OCI-LY1 (cell line): ENCODE data around the gene ARL15.
A peak's percentile ranks its signal among the peaks of the same experiment; 100 is the strongest.

ENCODE experiments used
- H2AFZ ChIP-seq: fragments of 200-600 bp; sonication (generic), shearing (Covaris generic); 2 replicates; pipeline ENCODE4 v1.6.0; 2014; ENCODE audit warnings: antibody characterized with exemption, mild to moderate bottlenecking, low read length
- H3F3A ChIP-seq: fragments of 200-600 bp; sonication (generic), shearing (Covaris generic); 2 replicates; pipeline ENCODE4 v1.6.0; 2014; ENCODE audit warnings: mild to moderate bottlenecking, antibody characterized with exemption, low read length, moderate library complexity; ENCODE audit not compliant: insufficient read depth
- H3K27ac ChIP-seq: fragments of 200-600 bp; sonication (generic); 2 replicates; pipeline ENCODE4 v1.5.1; 2014; ENCODE audit warnings: low read length, mixed run types, mild to moderate bottlenecking, low read depth; ENCODE audit not compliant: poor library complexity, severe bottlenecking
- H3K27me3 ChIP-seq: fragments of 200-600 bp; sonication (generic); 2 replicates; pipeline ENCODE4 v1.6.0; 2014; ENCODE audit warnings: antibody characterized with exemption, mild to moderate bottlenecking, low read length, moderate library complexity; ENCODE audit not compliant: insufficient read depth
- H3K36me3 ChIP-seq: fragments of 200-600 bp; sonication (generic); 2 replicates; pipeline ENCODE4 v1.6.1; 2014; ENCODE audit warnings: mild to moderate bottlenecking, antibody characterized with exemption, low read length, moderate library complexity, mixed read lengths; ENCODE audit not compliant: insufficient read depth
- H3K4me1 ChIP-seq: fragments of 200-600 bp; sonication (generic); 2 replicates; pipeline ENCODE4 v1.5.1; 2014; ENCODE audit warnings: mild to moderate bottlenecking, low read length, moderate library complexity; ENCODE audit not compliant: insufficient read depth, severe bottlenecking
- H3K4me2 ChIP-seq: fragments of 200-600 bp; sonication (generic), shearing (Covaris generic); 2 replicates; pipeline ENCODE4 v1.6.1; 2014; ENCODE audit warnings: low read length
- H3K4me3 ChIP-seq: fragments of 200-600 bp; sonication (generic); 2 replicates; pipeline ENCODE4 v1.5.1; 2014; ENCODE audit warnings: low read length, low read depth, mild to moderate bottlenecking, mixed read lengths; ENCODE audit not compliant: poor library complexity, severe bottlenecking
- H3K79me2 ChIP-seq: fragments of 200-600 bp; shearing (Covaris generic); 2 replicates; pipeline ENCODE4 v1.6.1; 2016; ENCODE audit warnings: mixed run types, low read length, mixed read lengths; ENCODE audit not compliant: insufficient read depth
- H3K9ac ChIP-seq: fragments of 200-600 bp; sonication (generic), shearing (Covaris generic); 2 replicates; pipeline ENCODE4 v1.6.1; 2014; ENCODE audit warnings: mild to moderate bottlenecking, low read length, mixed read lengths
- H3K9me2 ChIP-seq: fragments of 200-600 bp; sonication (generic), shearing (Covaris generic); 2 replicates; pipeline ENCODE4 v1.6.1; 2014; ENCODE audit warnings: low read depth, mild to moderate bottlenecking, low read length, mixed read lengths
- H3K9me3 ChIP-seq: fragments of 200-600 bp; shearing (Covaris generic); 2 replicates; pipeline ENCODE4 v1.6.1; 2014; ENCODE audit warnings: low read length, mixed read lengths
- H4K20me1 ChIP-seq: fragments of 200-600 bp; sonication (generic), shearing (Covaris generic); 2 replicates; pipeline ENCODE4 v1.6.0; 2016; ENCODE audit warnings: mild to moderate bottlenecking, low read length; ENCODE audit not compliant: insufficient read depth
- CTCF ChIP-seq: fragments of 200-600 bp; sonication (generic), shearing (Covaris generic); IDR thresholded peaks from 2 replicates; pipeline ENCODE4 v1.5.1; 2017; ENCODE audit warnings: mild to moderate bottlenecking, antibody characterized with exemption, low read length, moderate library complexity, mixed read lengths
- EZH2 ChIP-seq: fragments of 200-600 bp; sonication (generic), shearing (Covaris generic); IDR thresholded peaks from 2 replicates; pipeline ENCODE4 v1.8.0; 2017; ENCODE audit warnings: borderline replicate concordance, mixed run types, mild to moderate bottlenecking, antibody characterized with exemption, low read length, moderate library complexity, mixed read lengths

ARL15 gene

GRCh38 chr5:53877243-53877642, 433.1 kb downstream of the ARL15 start:
- H3K27ac ChIP-seq = no peak overlapping the region
- H3K4me2 ChIP-seq = no peak overlapping the region
- H3K36me3 ChIP-seq = peaks cover 14% of the 10 kb centered on the region; the same call in 1 of the 2 replicates
- H2AFZ ChIP-seq = no peak overlapping the region
- no peaks in the 10 kb centered on the region for H3K9me2 ChIP-seq
- H3K4me1 ChIP-seq = no peaks in the 10 kb centered on the region
- no peaks in the 10 kb centered on the region for H3F3A ChIP-seq
- no peak for TF ChIP-seq CTCF
- TF ChIP-seq EZH2 = no peak
- H3K9ac ChIP-seq = no peak overlapping the region
- no peaks in the 10 kb centered on the region for H3K27me3 ChIP-seq
- H3K79me2 ChIP-seq = no peaks in the 10 kb centered on the region
- H3K9me3 ChIP-seq = no peaks in the 10 kb centered on the region
- no peak overlapping the region for H3K4me3 ChIP-seq
- H4K20me1 ChIP-seq = no peaks in the 10 kb centered on the region

- Histone ChIP-seq H2AFZ (no peak overlapping the region), H3K4me2 (no peak overlapping the region), H4K20me1 (no peaks in the 10 kb centered on the region), H3K36me3 (no peaks in the 10 kb centered on the region), H3K4me3 (no peak overlapping the region), H3K79me2 (no peaks in the 10 kb centered on the region), H3K27me3 (no peaks in the 10 kb centered on the region), H3K9ac (no peak overlapping the region), H3K27ac (no peak overlapping the region), H3K9me3 (no peaks in the 10 kb centered on the region), H3K4me1 (no peaks in the 10 kb centered on the region), H3K9me2 (no peaks in the 10 kb centered on the region), H3F3A (no peaks in the 10 kb centered on the region)
- TF ChIP-seq CTCF (0 out of 2 replicates have a peak, but pooled peaks have one; percentile 12), EZH2 (no peak)
Observed at GRCh38 chr5:53874409-53874808, 436.0 kb downstream of the ARL15 start.

- Histone ChIP-seq H3F3A (no peaks in the 10 kb centered on the region), H3K27me3 (no peaks in the 10 kb centered on the region), H3K4me1 (no peaks in the 10 kb centered on the region), H3K36me3 (no peaks in the 10 kb centered on the region), H3K4me2 (no peak overlapping the region), H3K9me3 (no peaks in the 10 kb centered on the region), H3K9ac (no peak overlapping the region), H3K4me3 (no peak overlapping the region), H2AFZ (no peak overlapping the region), H3K27ac (no peak overlapping the region), H3K9me2 (no peaks in the 10 kb centered on the region), H3K79me2 (no peaks in the 10 kb centered on the region), H4K20me1 (no peaks in the 10 kb centered on the region)
- TF ChIP-seq EZH2 (no peak), CTCF (no peak)
Observed at GRCh38 chr5:53873235-53873634, 437.1 kb downstream of the ARL15 start.
